Esophagus mucosa (tissue), 1 donor: ENCODE results near the gene MCC. TPM values are rescaled to one million over a fixed set of nuclear protein-coding genes. Genes with fewer than 3 reads are reported as not detected.
"Not testable (repeated sequence)": the region's sequence is repeated elsewhere in the genome, so short reads cannot be mapped to it uniquely, and the experiment has no call there.

ENCODE experiments used
- ATAC-seq: fragments of 200-7000 bp; cut with Tn5 transposase; one replicate; pipeline ENCODE4 v1.9.1; 2020
- total RNA-seq: library from RNA; stranded (reverse); gene quantifications from one replicate; pipeline ENCODE4 v1.2.4, GENCODE V29; 2023
- donor health status: DM: yes; HTN: yes; CAD: no.

MCC gene
- total RNA-seq, 1 donor from 2014 or later, result 37.6 TPM

DNA sequence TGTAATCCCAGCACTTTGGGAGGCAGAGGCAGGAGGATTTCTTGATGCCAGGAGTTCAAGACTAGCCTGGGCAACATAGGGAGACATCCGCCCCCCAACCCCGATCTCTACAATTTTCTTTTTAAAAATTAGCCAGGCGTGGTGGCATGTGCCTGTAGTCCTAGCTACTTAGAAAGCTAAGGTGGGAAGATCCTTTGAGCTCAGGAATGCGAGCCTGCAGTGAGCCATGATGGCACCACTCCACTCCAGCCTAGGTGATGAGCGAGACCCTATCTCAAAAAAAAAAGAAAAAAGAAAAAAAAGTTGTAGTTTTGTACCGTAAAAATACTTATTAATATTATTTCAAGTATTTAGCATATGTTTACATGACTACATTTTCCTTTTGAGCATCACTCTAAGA is 82.7 kb downstream of the MCC start:
- ATAC-seq, result no peak

DNA sequence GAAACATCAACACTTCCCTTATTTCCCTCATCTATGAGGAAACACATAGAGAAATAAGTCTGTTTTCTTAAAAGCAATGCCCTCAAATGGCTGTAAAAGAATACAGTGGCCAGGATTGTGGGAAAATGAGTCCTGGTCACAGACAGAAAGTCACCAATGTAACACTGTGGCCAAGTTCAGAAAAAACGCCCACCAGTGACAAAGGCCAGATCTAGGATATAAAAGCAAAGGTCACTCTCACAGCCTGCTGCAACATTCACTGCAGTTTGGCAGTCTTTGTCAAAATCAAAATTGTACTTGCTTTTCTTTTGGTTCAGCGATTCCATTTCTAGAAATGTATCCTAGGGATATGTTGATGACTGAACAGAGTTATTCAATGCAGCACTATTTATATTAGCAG is 84.0 kb downstream of the MCC start:
- no peak for ATAC-seq

DNA sequence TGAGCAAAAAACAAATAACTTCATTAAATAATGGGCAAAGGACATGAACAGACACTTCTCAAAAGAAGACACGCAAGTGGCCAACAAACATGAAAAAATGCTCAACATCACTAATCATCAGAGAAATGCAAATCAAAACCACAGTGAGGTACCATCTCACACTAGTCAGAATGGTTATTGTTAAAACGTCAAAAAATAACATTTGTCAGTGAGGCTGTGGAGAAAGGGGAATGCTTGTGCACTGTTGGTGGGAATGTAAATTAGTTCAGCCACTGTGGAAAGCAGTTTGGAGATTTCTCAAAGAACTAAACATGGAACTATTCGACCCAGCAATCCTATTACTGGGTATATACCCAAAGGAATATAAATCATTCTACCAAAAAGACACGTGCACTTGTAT is 90.3 kb downstream of the MCC start:
- ATAC-seq, result not testable (repeated sequence)

DNA sequence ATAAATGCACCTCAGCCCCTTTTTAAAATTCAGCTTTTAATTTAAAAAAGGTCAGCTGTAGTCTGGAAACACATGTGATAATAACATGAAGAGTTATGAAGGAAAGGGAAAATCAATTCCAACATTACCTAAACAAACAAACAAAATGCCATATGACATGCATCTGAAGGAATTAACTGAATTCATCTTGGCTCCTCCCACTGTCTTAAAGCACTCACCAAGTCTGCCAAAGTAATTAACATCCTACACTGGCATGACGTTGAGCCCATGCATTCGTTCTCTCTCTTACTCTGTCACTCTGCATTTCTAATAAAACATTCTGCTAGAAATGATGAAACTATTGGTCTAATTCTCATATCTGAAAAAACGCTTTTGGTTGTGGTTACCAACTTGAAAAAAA is 91.2 kb downstream of the MCC start:
- no peak for ATAC-seq

DNA sequence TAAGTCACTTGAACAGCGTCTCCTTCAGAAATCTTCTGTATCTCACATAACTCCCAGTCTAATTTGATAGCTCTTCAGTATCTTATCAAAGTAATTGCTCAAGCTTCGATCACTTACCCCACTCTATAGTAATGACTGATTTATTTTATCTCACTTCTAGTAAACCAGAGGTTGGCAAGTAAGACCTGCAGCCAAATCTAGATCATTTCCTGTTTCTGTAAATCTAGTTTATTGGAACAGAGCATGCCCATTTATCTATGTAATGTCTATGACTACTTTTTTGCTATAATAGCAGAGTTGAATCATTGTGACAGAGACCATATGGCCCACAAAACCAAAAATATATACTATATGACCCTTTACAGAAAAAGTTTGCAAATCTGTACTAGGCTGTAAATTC is 93.6 kb downstream of the MCC start:
- ATAC-seq, result no peak

DNA sequence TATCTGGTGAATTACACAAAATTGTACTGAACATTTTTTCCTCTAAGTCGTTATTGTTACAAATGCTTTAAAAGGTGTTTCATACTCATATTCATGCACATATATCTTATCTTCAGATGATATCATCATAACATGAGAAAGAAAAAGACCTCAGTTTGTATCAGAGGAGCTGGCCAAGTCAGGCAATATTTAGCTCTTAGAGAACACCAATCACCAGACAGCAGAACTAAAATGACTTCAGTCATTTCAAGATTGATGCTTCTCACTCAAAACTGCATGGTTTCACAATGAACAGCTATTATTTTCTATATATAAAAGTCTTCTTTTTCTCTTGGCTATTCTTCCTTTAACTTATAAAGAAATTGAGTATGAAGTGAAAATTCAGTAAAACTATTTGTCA is 98.0 kb downstream of the MCC start:
- ATAC-seq, result no peak

DNA sequence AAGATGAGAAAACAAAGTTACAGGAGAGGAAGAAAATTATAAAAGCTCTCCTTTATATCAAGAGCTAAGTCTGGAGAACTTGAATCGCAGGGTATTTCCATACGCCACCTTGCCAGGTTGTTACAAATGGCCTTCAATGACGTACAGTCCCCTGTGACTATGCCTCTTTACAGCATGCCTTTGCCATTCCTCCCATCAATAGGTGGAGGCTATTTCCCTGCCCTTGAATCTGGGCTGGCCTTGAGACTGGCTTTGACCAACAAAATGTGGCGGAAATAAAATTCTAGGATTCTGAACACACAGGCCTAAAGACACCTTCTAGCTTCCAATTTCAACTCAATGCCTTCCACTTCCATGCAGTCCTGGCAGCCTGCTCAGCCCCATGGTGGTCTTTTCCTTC is 99.1 kb downstream of the MCC start:
- ATAC-seq, result no peak

DNA sequence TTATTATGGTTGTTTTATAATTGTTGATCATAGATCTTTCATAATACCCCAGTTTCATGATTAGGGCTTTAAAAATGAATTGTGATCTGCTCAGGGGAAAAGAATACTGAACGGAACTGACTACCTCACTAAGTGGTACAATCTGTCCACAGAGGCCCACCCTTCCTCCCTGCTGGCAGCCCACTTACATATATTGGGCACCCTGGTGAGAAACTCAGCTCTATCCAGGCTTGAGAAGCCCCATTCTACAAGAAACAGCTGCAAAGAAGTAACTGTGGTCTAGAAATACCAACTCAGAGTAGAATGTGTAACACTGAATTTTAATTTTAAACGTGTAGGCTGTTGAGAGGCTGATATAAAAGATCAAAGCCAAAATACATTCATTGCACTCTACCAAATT is 100.4 kb downstream of the MCC start:
- ATAC-seq, result no peak

DNA sequence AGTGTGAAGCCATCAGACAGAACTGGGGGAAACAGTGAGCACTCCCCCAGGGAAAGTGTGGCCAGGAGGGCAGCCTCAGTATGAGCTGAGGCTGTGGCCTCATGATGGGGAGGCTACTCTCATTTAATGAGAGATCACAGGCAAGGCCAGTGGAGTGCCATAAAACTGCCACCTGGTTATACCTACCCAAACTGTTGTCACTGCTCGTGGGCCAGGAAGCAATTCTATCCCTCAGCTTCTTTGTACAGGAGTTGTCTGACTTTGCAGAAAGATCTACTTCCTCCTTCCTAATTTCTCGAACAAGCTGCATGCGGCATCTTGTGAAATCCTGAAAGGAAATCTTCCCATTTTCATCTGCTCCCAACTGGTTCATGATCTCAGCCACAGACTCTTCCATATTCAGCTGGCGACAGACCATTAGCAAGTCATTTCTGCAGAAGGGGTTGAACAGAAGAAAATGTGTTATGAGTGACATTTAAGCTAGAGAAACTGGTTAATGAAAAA is 103.4 kb downstream of the MCC start:
- peak; percentile 39 for ATAC-seq

DNA sequence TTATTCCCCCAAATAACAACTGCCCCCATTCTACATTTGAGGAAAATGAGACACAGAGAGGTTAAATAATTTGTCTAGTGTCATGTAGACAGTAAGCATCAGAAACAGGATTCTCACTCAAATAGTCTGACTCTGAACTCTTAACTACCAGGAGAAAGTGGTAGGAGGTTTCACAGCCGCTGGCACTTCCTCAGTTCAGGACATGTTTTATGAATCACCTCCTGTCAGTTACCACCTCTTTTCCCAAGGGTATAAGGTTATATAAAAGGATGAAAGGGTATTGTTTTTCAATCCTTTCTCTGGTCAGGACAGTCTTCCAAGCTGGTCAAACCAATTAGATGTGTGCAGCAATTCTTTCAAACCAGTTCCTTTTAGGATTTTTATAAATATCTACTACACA is 105.5 kb downstream of the MCC start:
- ATAC-seq, result peak; percentile 65

DNA sequence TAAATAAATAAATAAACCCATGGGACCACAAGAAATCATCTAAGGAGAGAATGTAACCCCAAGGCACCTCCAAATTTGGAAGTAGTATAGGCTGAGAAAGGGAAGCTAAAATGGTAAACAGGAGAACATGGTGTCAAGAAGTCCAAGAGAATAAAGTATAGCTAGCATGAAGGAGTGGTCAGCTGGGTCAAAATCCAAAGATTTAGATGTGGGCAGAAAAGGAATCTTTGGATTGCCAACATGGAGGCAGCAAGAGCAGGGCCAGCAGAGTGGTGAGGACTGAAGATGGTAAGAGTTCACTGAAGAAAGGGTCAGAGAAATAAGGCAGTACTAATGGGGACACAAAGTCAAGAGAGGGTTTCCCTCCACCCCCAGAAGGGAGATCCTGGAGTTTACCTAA is 106.5 kb downstream of the MCC start:
- ATAC-seq, result no peak

DNA sequence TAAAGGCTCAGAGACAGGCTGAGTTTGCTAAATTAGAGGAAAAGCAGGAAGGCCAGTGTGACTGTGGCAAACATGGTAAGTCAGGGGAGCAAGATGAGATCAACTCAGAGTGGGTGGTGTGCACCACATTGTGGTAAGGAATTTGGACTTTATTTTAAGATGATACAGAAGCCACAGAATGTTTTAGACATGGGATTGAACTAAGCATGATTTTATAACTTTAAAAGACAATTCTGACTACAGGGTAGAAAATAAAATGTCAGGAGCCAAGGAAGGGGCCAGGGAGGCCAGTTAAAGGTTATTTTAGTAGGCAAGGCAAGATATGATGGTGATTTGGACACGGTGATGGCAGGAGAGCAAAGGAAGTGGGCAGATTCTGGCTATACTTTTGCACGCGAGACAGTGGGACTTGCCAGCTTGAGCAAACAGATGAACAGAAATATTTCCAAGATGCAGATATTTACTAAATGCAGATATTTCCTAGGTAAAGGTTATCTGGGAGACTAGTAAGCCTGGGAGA is 107.4 kb downstream of the MCC start:
- no peak for ATAC-seq

DNA sequence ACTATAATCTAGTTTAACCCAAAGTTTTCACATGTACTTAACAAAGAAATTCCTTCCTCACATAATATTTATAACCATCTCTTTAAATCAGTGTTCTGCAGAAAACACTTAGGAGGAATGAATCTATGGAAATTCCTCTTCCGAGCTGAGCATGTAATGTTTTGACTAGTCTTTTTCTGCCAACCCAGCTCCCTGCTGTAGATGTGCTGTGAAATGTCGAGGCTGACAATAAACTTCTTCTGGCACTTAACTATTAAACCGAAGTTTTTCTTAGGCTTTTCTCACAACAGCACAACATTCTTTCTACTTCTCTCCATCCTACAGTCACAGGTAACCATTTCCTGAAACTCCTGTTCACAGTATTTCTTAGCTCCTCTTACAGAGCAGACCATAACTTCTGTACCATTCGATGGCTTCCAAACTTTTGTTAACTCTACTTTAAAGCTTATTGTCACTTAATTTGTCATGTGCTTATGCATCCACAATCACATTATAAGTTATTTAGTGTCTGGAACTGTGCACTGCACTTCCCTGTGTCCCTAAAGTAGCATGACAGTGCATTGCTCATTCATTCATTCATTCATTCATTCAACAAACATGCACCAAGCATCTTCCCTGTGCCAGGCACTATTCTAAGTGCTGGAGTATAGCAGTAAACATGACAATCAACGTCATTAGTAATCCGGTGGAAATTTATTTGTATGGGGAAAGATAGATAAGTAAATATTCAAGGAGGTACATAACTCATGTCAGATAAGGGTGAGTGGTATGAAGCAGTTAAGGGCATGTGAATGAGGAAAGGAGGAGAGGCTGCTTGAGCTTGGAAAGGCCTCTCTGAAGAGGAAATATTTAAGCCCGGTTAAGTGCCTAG is 108.1 kb downstream of the MCC start:
- ATAC-seq, result no peak

DNA sequence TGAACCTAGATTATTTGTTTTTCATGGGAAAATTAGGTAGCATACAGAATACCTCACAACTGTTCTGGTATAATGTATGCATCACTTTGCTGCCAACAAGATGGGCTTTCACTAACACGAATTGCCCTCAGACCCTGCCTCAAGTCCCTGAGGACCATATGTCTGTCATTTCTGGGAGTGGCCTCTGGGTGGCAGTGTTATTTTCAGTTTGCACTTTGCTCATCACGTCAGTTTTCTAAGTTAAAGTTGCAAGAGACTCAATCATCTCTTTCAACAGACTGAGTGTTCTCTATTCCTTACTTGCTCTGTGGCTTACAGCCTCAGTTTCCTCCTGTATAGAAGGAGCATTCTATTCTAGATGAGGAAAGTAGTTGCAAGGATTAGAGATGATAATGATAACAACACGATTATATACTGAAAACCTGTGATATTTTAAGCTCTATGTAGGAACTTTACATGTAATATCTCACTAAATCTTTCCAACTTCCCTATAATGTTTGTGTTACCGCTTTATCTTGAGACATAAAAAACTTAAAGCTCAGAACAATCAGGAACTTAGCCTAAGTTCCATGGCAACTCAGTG is 109.2 kb downstream of the MCC start:
- peak; percentile 43 for ATAC-seq

DNA sequence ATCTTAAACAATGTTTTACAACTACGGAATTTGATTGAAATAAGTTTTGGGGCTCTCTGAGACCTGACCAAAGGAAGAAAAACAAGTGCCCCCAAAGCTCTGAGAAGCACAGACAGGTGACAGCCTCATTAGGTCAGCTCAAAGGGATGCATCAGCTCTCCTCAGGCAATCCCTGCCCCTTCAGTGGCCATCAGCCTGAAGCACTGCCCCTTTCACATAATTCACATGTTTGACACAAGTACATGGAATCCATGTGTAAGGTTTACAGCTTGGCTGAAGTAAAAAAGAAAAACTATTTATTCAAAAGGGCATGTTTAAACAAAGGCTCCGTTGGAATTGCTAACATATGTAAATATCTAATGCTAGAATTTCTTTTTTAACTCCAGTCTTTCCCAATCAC is 109.7 kb downstream of the MCC start:
- ATAC-seq, result no peak

DNA sequence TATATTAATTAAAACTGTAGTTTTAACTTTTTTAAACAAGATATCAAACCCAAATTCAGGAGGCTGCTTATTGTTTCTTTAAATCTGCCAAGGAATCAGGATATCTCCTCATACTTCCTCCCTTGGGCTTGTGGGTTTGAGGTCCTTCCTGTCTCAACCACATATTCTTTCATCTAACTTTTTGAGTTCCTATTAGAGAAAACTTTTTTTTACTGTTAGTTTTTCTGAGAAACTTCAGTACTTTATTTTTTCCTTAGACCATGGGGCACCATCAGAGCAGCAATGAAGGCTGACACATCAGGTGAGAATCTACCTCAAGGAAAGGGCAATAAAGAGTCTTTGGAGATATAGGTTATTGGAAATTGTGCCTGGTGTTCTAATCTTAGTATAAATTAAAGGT is 110.2 kb downstream of the MCC start:
- ATAC-seq, result no peak

DNA sequence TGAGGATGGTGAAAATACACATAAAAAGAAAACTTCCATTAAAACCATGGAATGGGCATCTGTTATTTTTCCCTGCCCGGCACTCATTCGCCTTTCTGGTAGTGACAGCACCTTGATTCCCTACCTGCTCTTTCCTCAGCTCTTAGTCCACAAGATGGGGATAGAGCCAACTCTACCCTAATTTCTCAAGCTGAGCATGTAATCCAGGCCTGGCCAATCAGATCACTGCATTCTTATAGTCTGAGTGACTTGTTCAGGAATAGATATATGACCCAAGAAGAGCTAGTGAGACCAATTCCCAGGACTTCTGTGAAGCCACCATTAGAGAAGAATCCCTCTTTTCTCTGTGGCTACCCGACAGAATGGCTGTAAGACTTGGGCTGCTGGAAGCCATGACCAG is 111.6 kb downstream of the MCC start:
- no peak for ATAC-seq

DNA sequence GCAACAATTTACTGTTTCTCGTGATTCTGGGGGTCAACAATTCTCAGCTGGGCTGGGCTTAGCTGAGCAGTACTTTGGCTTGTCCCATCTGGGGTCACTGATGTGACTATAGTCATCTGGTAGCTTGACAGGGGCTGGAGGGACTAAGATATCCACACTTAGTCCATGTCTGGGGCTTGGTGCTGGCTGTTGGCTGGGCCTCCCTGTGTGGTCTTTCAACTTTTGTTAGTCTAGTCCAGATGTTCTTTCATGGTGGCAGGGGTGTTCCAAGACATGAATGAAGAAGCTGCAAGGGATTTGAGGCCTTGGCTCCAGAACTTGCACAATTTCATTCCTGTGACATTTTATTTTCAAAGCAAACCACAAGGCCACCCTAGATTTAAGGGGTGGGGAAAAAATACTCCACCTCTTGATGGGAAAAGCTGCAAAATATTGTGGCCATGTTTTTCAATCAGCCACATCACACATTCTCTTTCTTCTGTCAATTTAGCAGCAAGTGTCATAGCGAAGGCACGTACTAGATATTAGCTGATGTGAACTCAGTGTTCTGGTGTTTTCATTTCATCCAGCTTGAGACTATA is 112.7 kb downstream of the MCC start:
- no peak for ATAC-seq

DNA sequence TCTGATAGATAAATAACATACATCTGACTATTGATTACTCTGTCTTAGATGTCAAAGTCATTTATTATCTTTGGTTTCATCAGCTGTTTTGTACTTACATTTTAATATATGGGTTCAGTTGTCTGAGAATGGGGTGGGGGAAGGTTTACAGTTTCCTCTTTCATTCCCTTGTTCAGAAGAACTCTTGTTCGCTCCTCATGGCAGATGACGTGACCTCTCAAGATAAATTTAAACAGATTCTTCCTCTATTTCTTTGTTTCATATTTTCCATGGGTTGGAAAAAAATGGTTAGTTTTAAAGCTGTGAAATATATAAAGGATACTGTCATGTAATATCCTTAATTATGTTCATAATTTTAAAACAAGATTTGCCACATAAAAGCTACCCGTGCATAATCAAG is 114.8 kb downstream of the MCC start:
- ATAC-seq, result no peak

DNA sequence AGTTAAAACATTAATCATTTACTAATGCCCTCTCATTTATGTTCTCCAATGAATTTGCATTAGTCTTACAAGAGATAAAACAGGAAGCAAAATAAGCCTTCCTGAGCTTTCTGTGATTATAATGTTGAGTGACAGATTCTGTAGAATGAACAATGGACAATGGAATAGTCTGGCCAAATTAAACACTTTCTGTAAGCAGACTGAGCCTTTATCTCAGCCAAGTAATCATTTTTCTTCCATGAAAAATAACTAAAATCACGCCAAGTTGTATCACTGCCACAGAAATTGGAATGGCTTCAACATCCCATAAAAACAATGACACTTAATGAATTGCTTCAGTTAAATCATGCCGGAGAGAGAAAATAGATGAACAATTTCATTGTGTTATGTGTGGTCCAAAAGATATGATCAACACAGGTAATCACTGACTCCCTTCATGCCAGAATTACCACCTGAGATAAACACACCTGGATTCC is 116.5 kb downstream of the MCC start:
- no peak for ATAC-seq

DNA sequence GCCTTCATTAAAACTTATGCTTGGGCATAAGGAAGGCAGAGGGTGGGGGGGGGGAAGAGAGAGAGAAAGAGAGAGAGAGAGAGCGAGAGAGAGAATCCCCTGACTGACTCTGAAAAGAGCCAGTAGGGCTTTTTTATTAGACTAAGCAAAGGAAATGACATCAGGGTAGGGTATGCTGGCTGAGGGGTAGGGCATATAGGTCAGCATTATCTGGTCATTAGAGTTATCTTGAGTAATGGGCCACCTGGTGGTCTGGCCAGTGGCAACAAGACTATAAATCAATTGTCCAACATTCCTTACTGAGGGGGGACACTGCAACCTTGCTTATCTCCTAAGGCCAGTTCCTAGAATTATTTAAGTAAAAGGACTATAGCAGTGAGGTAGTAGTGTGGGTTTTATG is 120.7 kb downstream of the MCC start:
- no peak for ATAC-seq

DNA sequence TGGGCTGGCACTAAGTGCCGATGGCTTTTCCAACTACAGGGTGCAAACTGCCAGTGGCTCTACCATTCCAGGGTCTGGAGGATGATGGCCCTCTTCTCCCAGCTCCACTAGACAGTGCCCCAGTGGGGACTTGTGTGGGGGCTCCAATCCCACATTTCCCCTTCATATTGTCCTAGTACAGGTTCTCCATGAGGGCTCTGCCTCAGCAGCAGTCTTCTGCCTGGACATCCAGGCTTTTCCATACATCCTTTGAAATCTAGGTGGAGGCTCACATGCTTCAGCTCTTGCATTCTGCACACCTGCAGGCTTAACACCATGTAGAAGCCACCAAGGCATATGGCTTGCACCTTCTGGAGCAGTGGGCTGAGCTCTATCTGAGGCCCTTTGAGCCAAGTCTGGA is 123.8 kb downstream of the MCC start:
- no peak for ATAC-seq

DNA sequence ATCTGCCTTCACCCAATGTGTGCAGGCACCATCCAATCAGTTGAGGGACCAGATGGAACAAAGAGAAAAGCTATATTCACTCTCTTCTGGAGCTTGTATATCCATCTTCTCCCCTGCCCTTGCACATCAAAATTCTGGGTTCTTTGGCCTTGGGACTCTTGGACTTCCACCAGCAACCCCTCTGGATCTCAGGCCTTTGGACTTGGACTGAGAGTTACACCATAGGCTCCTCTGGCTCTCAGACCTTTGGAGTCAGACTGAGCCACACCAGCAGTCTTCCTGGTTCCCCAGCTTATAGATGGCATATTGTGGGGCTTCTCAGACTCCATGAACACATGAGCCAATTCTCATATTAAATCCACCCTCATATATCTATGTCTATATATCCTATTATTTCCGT is 126.6 kb downstream of the MCC start:
- no peak for ATAC-seq

DNA sequence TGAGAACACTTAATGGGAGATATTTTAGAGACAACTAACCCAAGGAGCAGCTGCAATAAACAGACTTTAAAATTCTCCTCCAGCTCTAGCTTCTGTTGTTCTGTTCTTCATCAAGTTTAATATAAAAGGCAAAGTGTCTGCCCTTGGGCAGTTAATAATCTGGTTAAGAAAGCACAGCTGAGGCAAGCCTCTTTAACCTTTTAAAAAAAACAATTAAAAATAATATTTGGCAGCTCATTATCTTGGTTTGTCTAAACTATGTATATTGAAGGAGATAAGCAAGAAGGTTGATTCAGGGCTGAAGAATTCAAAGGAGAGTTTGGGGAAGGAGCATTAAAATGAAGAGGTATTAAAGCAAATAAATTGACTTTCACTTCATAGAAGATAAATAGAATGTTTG is 128.8 kb downstream of the MCC start:
- ATAC-seq, result no peak
